DND-41 (cell line): ENCODE data around the gene SUPT3H.

Experiments used
- CTCF ChIP-seq: IDR thresholded peaks from 2 replicates; pipeline ENCODE4 v1.5.1; 2012; ENCODE audit warnings: borderline replicate concordance, low read length, moderate library complexity, mild to moderate bottlenecking; ENCODE audit not compliant: poor library complexity, severe bottlenecking; ENCODE audit errors: extremely low read depth
- EZH2 ChIP-seq: IDR thresholded peaks from 3 replicates; pipeline ENCODE4 v1.6.1; 2012; ENCODE audit warnings: borderline replicate concordance, low read depth, mild to moderate bottlenecking, moderate library complexity, low read length, inconsistent platforms; ENCODE audit not compliant: severe bottlenecking

GRCh38 chr6:44797746-44798145 lies 580.0 kb downstream of the SUPT3H start:
- no peak for TF ChIP-seq CTCF
- TF ChIP-seq EZH2: no peak
